Measurements from ENCODE around the gene CTAGE15.
"Not testable (repeated sequence)": the region's sequence is repeated elsewhere in the genome, so short reads cannot be mapped to it uniquely, and the experiment has no call there.

GRCh38 chr7:143589897-143590296 is 18.3 kb downstream of the CTAGE15 start:
- TF ChIP-seq, protein P1, sequence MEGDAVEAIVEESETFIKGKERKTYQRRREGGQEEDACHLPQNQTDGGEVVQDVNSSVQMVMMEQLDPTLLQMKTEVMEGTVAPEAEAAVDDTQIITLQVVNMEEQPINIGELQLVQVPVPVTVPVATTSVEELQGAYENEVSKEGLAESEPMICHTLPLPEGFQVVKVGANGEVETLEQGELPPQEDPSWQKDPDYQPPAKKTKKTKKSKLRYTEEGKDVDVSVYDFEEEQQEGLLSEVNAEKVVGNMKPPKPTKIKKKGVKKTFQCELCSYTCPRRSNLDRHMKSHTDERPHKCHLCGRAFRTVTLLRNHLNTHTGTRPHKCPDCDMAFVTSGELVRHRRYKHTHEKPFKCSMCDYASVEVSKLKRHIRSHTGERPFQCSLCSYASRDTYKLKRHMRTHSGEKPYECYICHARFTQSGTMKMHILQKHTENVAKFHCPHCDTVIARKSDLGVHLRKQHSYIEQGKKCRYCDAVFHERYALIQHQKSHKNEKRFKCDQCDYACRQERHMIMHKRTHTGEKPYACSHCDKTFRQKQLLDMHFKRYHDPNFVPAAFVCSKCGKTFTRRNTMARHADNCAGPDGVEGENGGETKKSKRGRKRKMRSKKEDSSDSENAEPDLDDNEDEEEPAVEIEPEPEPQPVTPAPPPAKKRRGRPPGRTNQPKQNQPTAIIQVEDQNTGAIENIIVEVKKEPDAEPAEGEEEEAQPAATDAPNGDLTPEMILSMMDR (IDR thresholded peaks at IDR 0.05): not testable (repeated sequence)
- TF ChIP-seq POLR2A (IDR thresholded peaks at IDR 0.05): not testable (repeated sequence)
